Activated naive CD8-positive, alpha-beta T cell treated with anti-CD3 and anti-CD28 coated beads for 36 hours (primary cell): ENCODE data around the gene KLF1. TPM values are rescaled to one million over a fixed set of nuclear protein-coding genes. Genes with fewer than 3 reads are reported as not detected.
A peak's percentile ranks its signal among the peaks of the same experiment; 100 is the strongest.

Experiments used
- DNase-seq: peaks from one replicate; pipeline ENCODE4 v3.0.0; 2021
- H3K27ac Mint-ChIP-seq: one replicate; pipeline ENCODE4 v1.8.0; 2022; ENCODE audit warnings: mild to moderate bottlenecking, moderate library complexity, mixed read lengths
- H3K27me3 Mint-ChIP-seq: one replicate; pipeline ENCODE4 v1.8.0; 2022; ENCODE audit warnings: mild to moderate bottlenecking, mixed read lengths
- H3K36me3 Mint-ChIP-seq: one replicate; pipeline ENCODE4 v1.8.0; 2021; ENCODE audit warnings: mild to moderate bottlenecking, mixed read lengths
- H3K4me1 Mint-ChIP-seq: one replicate; pipeline ENCODE4 v1.8.0; 2021; ENCODE audit warnings: mixed read lengths
- H3K4me3 Mint-ChIP-seq: one replicate; pipeline ENCODE4 v1.8.0; 2022; ENCODE audit warnings: mild to moderate bottlenecking, moderate library complexity, mixed read lengths
- H3K9me3 Mint-ChIP-seq: one replicate; pipeline ENCODE4 v1.8.0; 2022; ENCODE audit warnings: mixed read lengths
- total RNA-seq, 2 experiments: library from RNA; stranded (reverse); gene quantifications; one replicate each; pipeline ENCODE4 v1.2.3, GENCODE V29; 2021

KLF1 gene
- total RNA-seq, 2 experiments from 2014 or later, result 0.34 to 0.39 TPM

GRCh38 chr19:12882589-12882988, 4.4 kb downstream of the KLF1 start:
- Mint-ChIP-seq H3K27ac (peak overlapping the region; percentile 85), H3K36me3 (peaks cover 5% of the 10 kb centered on the region), H3K27me3 (no peaks in the 10 kb centered on the region), H3K4me1 (peaks cover 28% of the 10 kb centered on the region), H3K4me3 (peak overlapping the region; percentile 91), H3K9me3 (peaks cover 4% of the 10 kb centered on the region)
- no peak for DNase-seq

- Mint-ChIP-seq H3K27me3 (no peaks in the 10 kb centered on the region), H3K27ac (peak within 1 kb of the TSS; percentile 85), H3K4me1 (peaks cover 25% of the 10 kb centered on the region), H3K4me3 (peak within 1 kb of the TSS; percentile 91), H3K36me3 (peaks cover 7% of the 10 kb centered on the region), H3K9me3 (peaks cover 4% of the 10 kb centered on the region)
- peak; percentile 93 for DNase-seq
Observed at GRCh38 chr19:12881172-12881808, 5.7 kb downstream of the KLF1 start, which contains the start of gene DNASE2. Gene DNASE2, minus strand, starts transcription at chr19:12881449. Its CDS starts 74 bp downstream, at chr19:12881375.

- DNase-seq, result no peak
- no peaks in the 10 kb centered on the region for H3K27me3 Mint-ChIP-seq
- H3K4me3 Mint-ChIP-seq, result peak overlapping the region; percentile 91
- peak overlapping the region; percentile 68 for H3K27ac Mint-ChIP-seq
- H3K4me1 Mint-ChIP-seq, result peaks cover 23% of the 10 kb centered on the region
- H3K9me3 Mint-ChIP-seq, result peaks cover 4% of the 10 kb centered on the region
- peaks cover 7% of the 10 kb centered on the region for H3K36me3 Mint-ChIP-seq
Observed at GRCh38 chr19:12880551-12881171, 6.3 kb downstream of the KLF1 start.

- Mint-ChIP-seq H3K36me3 (peaks cover 22% of the 10 kb centered on the region), H3K9me3 (peaks cover 7% of the 10 kb centered on the region), H3K27ac (no peak overlapping the region), H3K4me1 (peaks cover 4% of the 10 kb centered on the region), H3K27me3 (no peaks in the 10 kb centered on the region), H3K4me3 (no peak overlapping the region)
- no peak for DNase-seq
Observed at GRCh38 chr19:12875086-12875485, 11.9 kb downstream of the KLF1 start.

GRCh38 chr19:12873891-12874745, 12.9 kb downstream of the KLF1 start:
- Mint-ChIP-seq H3K27ac (no peak overlapping the region), H3K9me3 (peaks cover 7% of the 10 kb centered on the region), H3K4me3 (no peak overlapping the region), H3K36me3 (peaks cover 22% of the 10 kb centered on the region), H3K27me3 (no peaks in the 10 kb centered on the region), H3K4me1 (no peaks in the 10 kb centered on the region)
- DNase-seq, result no peak

- Mint-ChIP-seq H3K9me3 (peaks cover 7% of the 10 kb centered on the region), H3K36me3 (peaks cover 22% of the 10 kb centered on the region), H3K4me1 (no peaks in the 10 kb centered on the region), H3K27ac (no peak overlapping the region), H3K4me3 (peak overlapping the region; percentile 15), H3K27me3 (no peaks in the 10 kb centered on the region)
- peak; percentile 66 for DNase-seq
Observed at GRCh38 chr19:12872941-12873890, 13.8 kb downstream of the KLF1 start.

- peaks cover 7% of the 10 kb centered on the region for H3K9me3 Mint-ChIP-seq
- H3K4me1 Mint-ChIP-seq, result peaks cover 1% of the 10 kb centered on the region
- H3K27ac Mint-ChIP-seq, result no peak overlapping the region
- no peak for DNase-seq
- H3K27me3 Mint-ChIP-seq, result no peaks in the 10 kb centered on the region
- peaks cover 18% of the 10 kb centered on the region for H3K36me3 Mint-ChIP-seq
- no peak overlapping the region for H3K4me3 Mint-ChIP-seq
Observed at GRCh38 chr19:12872255-12872654, 14.7 kb downstream of the KLF1 start.

- no peaks in the 10 kb centered on the region for H3K27me3 Mint-ChIP-seq
Observed at GRCh38 chr19:12871681-12872080, 15.3 kb downstream of the KLF1 start.

GRCh38 chr19:12868540-12869112, 18.4 kb downstream of the KLF1 start:
- Mint-ChIP-seq H3K27ac (no peak overlapping the region), H3K4me3 (no peak overlapping the region), H3K4me1 (peaks cover 4% of the 10 kb centered on the region), H3K9me3 (peaks cover 7% of the 10 kb centered on the region), H3K27me3 (no peaks in the 10 kb centered on the region), H3K36me3 (peaks cover 16% of the 10 kb centered on the region)
- DNase-seq, result peak; percentile 31

More at GRCh38 chr19:12871681-12872080, 15.3 kb downstream of the KLF1 start:
- Mint-ChIP-seq H3K9me3 (peaks cover 7% of the 10 kb centered on the region), H3K36me3 (peaks cover 17% of the 10 kb centered on the region), H3K27ac (no peak overlapping the region), H3K4me1 (peaks cover 4% of the 10 kb centered on the region), H3K4me3 (no peak overlapping the region)
- DNase-seq, result no peak

- Mint-ChIP-seq H3K4me1 (peaks cover 4% of the 10 kb centered on the region), H3K4me3 (peak overlapping the region; percentile 78), H3K36me3 (peaks cover 8% of the 10 kb centered on the region), H3K9me3 (peaks cover 3% of the 10 kb centered on the region), H3K27ac (peak overlapping the region; percentile 65), H3K27me3 (no peaks in the 10 kb centered on the region)
- DNase-seq, result peak; percentile 79
Observed at GRCh38 chr19:12867120-12868099, 19.6 kb downstream of the KLF1 start.

- H3K4me3 Mint-ChIP-seq, result peak overlapping the region; percentile 18
- H3K27me3 Mint-ChIP-seq, result no peaks in the 10 kb centered on the region
- H3K36me3 Mint-ChIP-seq, result no peaks in the 10 kb centered on the region
- peaks cover 4% of the 10 kb centered on the region for H3K4me1 Mint-ChIP-seq
- H3K9me3 Mint-ChIP-seq, result no peaks in the 10 kb centered on the region
- no peak for DNase-seq
- no peak overlapping the region for H3K27ac Mint-ChIP-seq
Observed at GRCh38 chr19:12866416-12867119, 20.4 kb downstream of the KLF1 start.

- Mint-ChIP-seq H3K9me3 (no peaks in the 10 kb centered on the region), H3K27me3 (no peaks in the 10 kb centered on the region), H3K4me1 (peaks cover 4% of the 10 kb centered on the region), H3K4me3 (peak overlapping the region; percentile 18), H3K36me3 (no peaks in the 10 kb centered on the region), H3K27ac (no peak overlapping the region)
- DNase-seq, result no peak
Observed at GRCh38 chr19:12865746-12866415, 21.1 kb downstream of the KLF1 start.
